ENCODE results near the gene FGFR3.

The FGFR3 gene

GRCh38 chr4:1773754-1774153 is 19.3 kb upstream of the FGFR3 start:
- no peak for TF ChIP-seq POLR2AphosphoS5 (IDR thresholded peaks at IDR 0.05; ENCODE audit: low read depth, low read length)
- FAIRE-seq (no peak), DNase-seq (ENCODE audit: insufficient read length, low spot score) (no peak)

GRCh38 chr4:1775731-1776500 is 17.2 kb upstream of the FGFR3 start:
- DNase-seq (ENCODE audit: insufficient read length, low spot score) (no peak), FAIRE-seq (no peak)
- TF ChIP-seq POLR2A (IDR thresholded peaks at IDR 0.05; ENCODE audit: low read depth, low read length), result no peak
- no peak for TF ChIP-seq SPI1 (IDR thresholded peaks at IDR 0.05; ENCODE audit: low read depth, low read length)
- TF ChIP-seq POU2F2 (IDR thresholded peaks at IDR 0.05; ENCODE audit: low read depth, low read length), result no peak
- no peak for TF ChIP-seq TAF1 (IDR thresholded peaks at IDR 0.05; ENCODE audit: low read depth, low read length)
- TF ChIP-seq PAX5 (IDR thresholded peaks at IDR 0.05; ENCODE audit: insufficient read depth, low read length, severe bottlenecking), result no peak

- DNase-seq (ENCODE audit: insufficient read length, low spot score) (no peak), FAIRE-seq (no peak)
- no peak for TF ChIP-seq SPI1 (IDR thresholded peaks at IDR 0.05; ENCODE audit: low read depth, low read length)
- no peak for TF ChIP-seq TAF1 (IDR thresholded peaks at IDR 0.05; ENCODE audit: low read depth, low read length)
- TF ChIP-seq POLR2A (IDR thresholded peaks at IDR 0.05; ENCODE audit: low read depth, low read length), result no peak
- TF ChIP-seq POU2F2 (IDR thresholded peaks at IDR 0.05; ENCODE audit: low read depth, low read length), result no peak
- TF ChIP-seq PAX5 (IDR thresholded peaks at IDR 0.05; ENCODE audit: insufficient read depth, low read length, severe bottlenecking), result no peak
- no peak for TF ChIP-seq POLR2AphosphoS5 (IDR thresholded peaks at IDR 0.05; ENCODE audit: low read depth, low read length)
Measured at GRCh38 chr4:1776521-1777161, 16.5 kb upstream of the FGFR3 start.

- FAIRE-seq (no peak), DNase-seq (ENCODE audit: insufficient read length, low spot score) (no peak)
- no peak for TF ChIP-seq POLR2AphosphoS5 (IDR thresholded peaks at IDR 0.05; ENCODE audit: low read depth, low read length)
- no peak for TF ChIP-seq POLR2A (IDR thresholded peaks at IDR 0.05; ENCODE audit: low read depth, low read length)
- no peak for TF ChIP-seq TAF1 (IDR thresholded peaks at IDR 0.05; ENCODE audit: low read depth, low read length)
- no peak for TF ChIP-seq PAX5 (IDR thresholded peaks at IDR 0.05; ENCODE audit: insufficient read depth, low read length, severe bottlenecking)
- TF ChIP-seq SPI1 (IDR thresholded peaks at IDR 0.05; ENCODE audit: low read depth, low read length), result no peak
- TF ChIP-seq POU2F2 (IDR thresholded peaks at IDR 0.05; ENCODE audit: low read depth, low read length), result no peak
Measured at GRCh38 chr4:1777822-1778641, 15.1 kb upstream of the FGFR3 start.

GRCh38 chr4:1778642-1779392 is 14.3 kb upstream of the FGFR3 start:
- FAIRE-seq, result no peak
- no peak for TF ChIP-seq SPI1 (IDR thresholded peaks at IDR 0.05; ENCODE audit: low read depth, low read length)
- no peak for DNase-seq (ENCODE audit: insufficient read length, low spot score)

GRCh38 chr4:1779588-1780382 is 13.3 kb upstream of the FGFR3 start:
- TF ChIP-seq POLR2A (IDR thresholded peaks at IDR 0.05; ENCODE audit: low read depth, low read length), result no peak
- FAIRE-seq, result no peak
- DNase-seq (ENCODE audit: insufficient read length, low spot score), result no peak

GRCh38 chr4:1780435-1780834 is 12.7 kb upstream of the FGFR3 start:
- DNase-seq (ENCODE audit: insufficient read length, low spot score) (no peak), FAIRE-seq (no peak)
- TF ChIP-seq POLR2AphosphoS5 (IDR thresholded peaks at IDR 0.05; ENCODE audit: low read depth, low read length), result no peak
- no peak for TF ChIP-seq POU2F2 (IDR thresholded peaks at IDR 0.05; ENCODE audit: low read depth, low read length)
- no peak for TF ChIP-seq PAX5 (IDR thresholded peaks at IDR 0.05; ENCODE audit: insufficient read depth, low read length, severe bottlenecking)
- no peak for TF ChIP-seq POLR2A (IDR thresholded peaks at IDR 0.05; ENCODE audit: low read depth, low read length)
- no peak for TF ChIP-seq TAF1 (IDR thresholded peaks at IDR 0.05; ENCODE audit: low read depth, low read length)
- TF ChIP-seq SPI1 (IDR thresholded peaks at IDR 0.05; ENCODE audit: low read depth, low read length), result no peak

GRCh38 chr4:1783015-1783414 is 10.1 kb upstream of the FGFR3 start:
- TF ChIP-seq TAF1 (IDR thresholded peaks at IDR 0.05; ENCODE audit: low read depth, low read length), result no peak
- no peak for TF ChIP-seq POLR2A (IDR thresholded peaks at IDR 0.05; ENCODE audit: low read depth, low read length)
- no peak for TF ChIP-seq SPI1 (IDR thresholded peaks at IDR 0.05; ENCODE audit: low read depth, low read length)
- no peak for TF ChIP-seq POLR2AphosphoS5 (IDR thresholded peaks at IDR 0.05; ENCODE audit: low read depth, low read length)
- TF ChIP-seq PAX5 (IDR thresholded peaks at IDR 0.05; ENCODE audit: insufficient read depth, low read length, severe bottlenecking), result no peak
- no peak for TF ChIP-seq POU2F2 (IDR thresholded peaks at IDR 0.05; ENCODE audit: low read depth, low read length)
- no peak for FAIRE-seq
- no peak for DNase-seq (ENCODE audit: insufficient read length, low spot score)

GRCh38 chr4:1783970-1784369 is 9.1 kb upstream of the FGFR3 start:
- no peak for DNase-seq (ENCODE audit: insufficient read length, low spot score)
- no peak for FAIRE-seq
- TF ChIP-seq SPI1 (IDR thresholded peaks at IDR 0.05; ENCODE audit: low read depth, low read length), result no peak
- no peak for TF ChIP-seq TAF1 (IDR thresholded peaks at IDR 0.05; ENCODE audit: low read depth, low read length)
- TF ChIP-seq POU2F2 (IDR thresholded peaks at IDR 0.05; ENCODE audit: low read depth, low read length), result no peak
- no peak for TF ChIP-seq POLR2A (IDR thresholded peaks at IDR 0.05; ENCODE audit: low read depth, low read length)
- TF ChIP-seq PAX5 (IDR thresholded peaks at IDR 0.05; ENCODE audit: insufficient read depth, low read length, severe bottlenecking), result no peak
- no peak for TF ChIP-seq POLR2AphosphoS5 (IDR thresholded peaks at IDR 0.05; ENCODE audit: low read depth, low read length)
